Measurements from ENCODE around the gene TFEC.
"Not testable (repeated sequence)": the region's sequence is repeated elsewhere in the genome, so short reads cannot be mapped to it uniquely, and the experiment has no call there.

DNA sequence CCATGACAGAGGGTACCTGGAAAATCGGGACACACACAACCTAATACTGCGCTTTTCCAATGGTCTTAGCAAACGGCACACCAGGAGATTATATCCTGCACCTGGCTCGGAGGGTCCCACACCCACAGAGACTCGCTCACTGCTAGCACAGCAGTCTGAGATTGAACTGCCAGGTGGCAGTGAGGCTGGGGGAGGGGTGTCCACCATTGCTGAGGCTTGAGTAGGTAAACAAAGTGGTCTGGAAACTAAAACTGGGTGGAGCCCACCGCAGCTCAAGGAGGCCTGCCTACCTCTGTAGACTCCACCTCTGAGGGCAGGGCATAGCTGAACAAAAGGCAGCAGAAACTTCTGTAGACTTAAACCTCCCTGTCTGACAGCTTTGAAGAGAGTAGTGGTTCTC is 16.7 kb upstream of the TFEC start:
- TF ChIP-seq, protein P1, sequence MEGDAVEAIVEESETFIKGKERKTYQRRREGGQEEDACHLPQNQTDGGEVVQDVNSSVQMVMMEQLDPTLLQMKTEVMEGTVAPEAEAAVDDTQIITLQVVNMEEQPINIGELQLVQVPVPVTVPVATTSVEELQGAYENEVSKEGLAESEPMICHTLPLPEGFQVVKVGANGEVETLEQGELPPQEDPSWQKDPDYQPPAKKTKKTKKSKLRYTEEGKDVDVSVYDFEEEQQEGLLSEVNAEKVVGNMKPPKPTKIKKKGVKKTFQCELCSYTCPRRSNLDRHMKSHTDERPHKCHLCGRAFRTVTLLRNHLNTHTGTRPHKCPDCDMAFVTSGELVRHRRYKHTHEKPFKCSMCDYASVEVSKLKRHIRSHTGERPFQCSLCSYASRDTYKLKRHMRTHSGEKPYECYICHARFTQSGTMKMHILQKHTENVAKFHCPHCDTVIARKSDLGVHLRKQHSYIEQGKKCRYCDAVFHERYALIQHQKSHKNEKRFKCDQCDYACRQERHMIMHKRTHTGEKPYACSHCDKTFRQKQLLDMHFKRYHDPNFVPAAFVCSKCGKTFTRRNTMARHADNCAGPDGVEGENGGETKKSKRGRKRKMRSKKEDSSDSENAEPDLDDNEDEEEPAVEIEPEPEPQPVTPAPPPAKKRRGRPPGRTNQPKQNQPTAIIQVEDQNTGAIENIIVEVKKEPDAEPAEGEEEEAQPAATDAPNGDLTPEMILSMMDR (IDR thresholded peaks at IDR 0.05): not testable (repeated sequence)
- not testable (repeated sequence) for TF ChIP-seq POLR2A (IDR thresholded peaks at IDR 0.05)

Data from vagina (tissue), 2 donors.